ENCODE results near the gene FAM32A. TPM values are rescaled to one million over a fixed set of nuclear protein-coding genes. Genes with fewer than 3 reads are reported as not detected.
A peak's percentile ranks its signal among the peaks of the same experiment; 100 is the strongest.

Gene FAM32A
- total RNA-seq, 4 donors from 2014 or later: 73.0 to 106 (median 88.6) TPM

DNA sequence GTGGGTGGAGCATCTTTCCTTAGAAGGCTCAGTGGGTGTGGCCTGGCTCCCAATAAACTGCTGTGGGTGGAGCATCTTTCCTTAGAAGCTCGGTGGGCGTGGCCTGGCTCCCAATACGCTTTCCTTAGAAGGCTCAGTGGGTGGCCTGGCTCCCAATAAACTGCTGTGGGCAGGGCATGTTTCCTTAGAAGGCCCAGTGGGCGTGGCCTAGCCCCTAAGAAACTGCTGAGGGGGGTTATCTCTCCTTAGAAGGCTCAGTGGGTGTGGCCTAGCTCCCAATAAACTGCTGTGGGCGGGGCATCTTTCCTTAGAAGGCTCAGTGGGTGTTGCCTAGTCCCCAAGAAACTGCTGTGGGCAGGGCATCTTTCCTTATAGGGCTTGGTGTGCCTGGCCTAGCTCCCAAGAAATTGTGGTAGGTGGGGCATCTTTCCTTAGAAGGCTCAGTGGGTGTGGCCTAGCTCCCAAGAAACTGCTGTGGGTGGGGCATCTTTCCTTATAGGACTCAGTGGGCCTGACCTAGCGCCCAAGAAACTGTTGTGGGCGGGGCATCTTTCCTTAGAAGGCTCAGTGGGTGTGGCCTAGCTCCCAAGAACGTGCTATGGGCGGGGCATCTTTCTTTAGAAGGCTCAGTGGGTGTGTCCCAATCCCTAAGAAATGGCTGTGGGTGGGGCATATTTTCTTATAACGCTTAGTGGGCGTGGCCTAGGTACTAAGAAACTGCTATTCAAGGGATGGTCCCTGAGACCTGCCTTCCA lies 31.5 kb upstream of the FAM32A start:
- in situ Hi-C loops (cut with MboI; ENCODE audit: low pct_ligation_motif_present in 1 of 4, low pct_unique_long_range_greater_than_20kb in 1 of 4, low sequenced_read_pairs in 3 of 4) (no loop called here), intact Hi-C loops (cut with DNase I; ENCODE audit: low total_unique reads) (no loop called here)
- no peaks in the 10 kb centered on the region for H3K9me3 ChIP-seq
- no peak overlapping the region for H3K27ac ChIP-seq
- peaks cover 0 to 8% (median under 1%) of the 10 kb centered on the region in 4 donors for H3K4me1 ChIP-seq
- H3K4me3 ChIP-seq: no peak overlapping the region
- 71% methylated on average over 11 of the region's 11 CpGs; no CpG with 5 or more reads in 1 of the 2 donors for WGBS, 2 donors (ENCODE audit: low coverage in 1 of 2)
- TF ChIP-seq, protein P1, sequence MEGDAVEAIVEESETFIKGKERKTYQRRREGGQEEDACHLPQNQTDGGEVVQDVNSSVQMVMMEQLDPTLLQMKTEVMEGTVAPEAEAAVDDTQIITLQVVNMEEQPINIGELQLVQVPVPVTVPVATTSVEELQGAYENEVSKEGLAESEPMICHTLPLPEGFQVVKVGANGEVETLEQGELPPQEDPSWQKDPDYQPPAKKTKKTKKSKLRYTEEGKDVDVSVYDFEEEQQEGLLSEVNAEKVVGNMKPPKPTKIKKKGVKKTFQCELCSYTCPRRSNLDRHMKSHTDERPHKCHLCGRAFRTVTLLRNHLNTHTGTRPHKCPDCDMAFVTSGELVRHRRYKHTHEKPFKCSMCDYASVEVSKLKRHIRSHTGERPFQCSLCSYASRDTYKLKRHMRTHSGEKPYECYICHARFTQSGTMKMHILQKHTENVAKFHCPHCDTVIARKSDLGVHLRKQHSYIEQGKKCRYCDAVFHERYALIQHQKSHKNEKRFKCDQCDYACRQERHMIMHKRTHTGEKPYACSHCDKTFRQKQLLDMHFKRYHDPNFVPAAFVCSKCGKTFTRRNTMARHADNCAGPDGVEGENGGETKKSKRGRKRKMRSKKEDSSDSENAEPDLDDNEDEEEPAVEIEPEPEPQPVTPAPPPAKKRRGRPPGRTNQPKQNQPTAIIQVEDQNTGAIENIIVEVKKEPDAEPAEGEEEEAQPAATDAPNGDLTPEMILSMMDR (IDR thresholded peaks at IDR 0.05): no peak
- no peak for TF ChIP-seq EP300 (IDR thresholded peaks at IDR 0.05; ENCODE audit: low read depth)
- TF ChIP-seq POLR2AphosphoS5 (IDR thresholded peaks at IDR 0.05): no peak
- TF ChIP-seq POLR2A (IDR thresholded peaks at IDR 0.05): no peak
- DNase-seq: no peak
- peaks cover 0 to 8% (median 0%) of the 10 kb centered on the region in 4 donors for H3K36me3 ChIP-seq
- H3K27me3 ChIP-seq: no peaks in the 10 kb centered on the region

DNA sequence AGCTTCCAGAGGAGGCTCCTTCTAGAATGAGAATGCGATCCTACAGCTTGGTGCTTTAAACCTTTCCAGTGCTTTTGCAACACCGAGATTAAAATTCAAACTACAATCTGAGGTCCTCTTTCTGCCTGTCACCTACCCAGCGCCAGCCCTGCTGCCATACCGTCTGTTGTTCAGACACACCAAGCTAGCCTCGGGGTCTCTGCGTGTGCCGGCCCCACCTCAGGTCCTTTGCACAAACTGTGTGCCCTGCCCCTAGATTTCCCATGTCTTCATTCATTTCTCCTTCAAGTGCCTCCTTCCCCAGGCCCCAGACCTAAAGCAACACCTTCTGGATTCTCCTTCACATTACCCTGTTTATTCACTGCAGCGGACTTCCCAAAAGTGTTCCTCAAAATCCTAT lies 30.7 kb upstream of the FAM32A start:
- Histone ChIP-seq H3K9me3 (no peaks in the 10 kb centered on the region), H3K36me3 (peaks cover 0 to 8% (median 0%) of the 10 kb centered on the region in 4 donors), H3K4me1 (peaks cover 0 to 2% (median 0%) of the 10 kb centered on the region in 4 donors), H3K27ac (no peak overlapping the region), H3K4me3 (no peak overlapping the region), H3K27me3 (no peaks in the 10 kb centered on the region)
- intact Hi-C loops (cut with DNase I; ENCODE audit: low total_unique reads): no loop called here
- TF ChIP-seq, protein P1 (IDR thresholded peaks at IDR 0.05): no peak
- TF ChIP-seq POLR2A (IDR thresholded peaks at IDR 0.05): no peak
- TF ChIP-seq EP300 (IDR thresholded peaks at IDR 0.05; ENCODE audit: low read depth): no peak
- TF ChIP-seq POLR2AphosphoS5 (IDR thresholded peaks at IDR 0.05): no peak
- WGBS, 2 donors (ENCODE audit: low coverage in 1 of 2): 93% methylated on average over 8 of the region's 8 CpGs; no CpG with 5 or more reads in 1 of the 2 donors
- in situ Hi-C loops (cut with MboI; ENCODE audit: low pct_ligation_motif_present in 1 of 4, low pct_unique_long_range_greater_than_20kb in 1 of 4, low sequenced_read_pairs in 3 of 4): no loop called here
- no peak for DNase-seq

GRCh38 chr19:16155128-16155527 lies 30.1 kb upstream of the FAM32A start:
- intact Hi-C loops (cut with DNase I; ENCODE audit: low total_unique reads): no loop called here
- TF ChIP-seq, protein P1 (IDR thresholded peaks at IDR 0.05): no peak

GRCh38 chr19:16156904-16157303 lies 28.3 kb upstream of the FAM32A start:
- no peak for DNase-seq
- WGBS, 2 donors (ENCODE audit: low coverage in 1 of 2): 70 to 81% methylated on average over 3 to 6 of the region's 6 CpGs
- TF ChIP-seq POLR2A (IDR thresholded peaks at IDR 0.05) (no peak), EP300 (IDR thresholded peaks at IDR 0.05; ENCODE audit: low read depth) (no peak), POLR2AphosphoS5 (IDR thresholded peaks at IDR 0.05) (no peak)
- TF ChIP-seq, protein P1 (IDR thresholded peaks at IDR 0.05): no peak
- no peaks in the 10 kb centered on the region for H3K27me3 ChIP-seq
- H3K4me1 ChIP-seq: no peaks in the 10 kb centered on the region
- no peaks in the 10 kb centered on the region for H3K9me3 ChIP-seq
- no peak overlapping the region for H3K27ac ChIP-seq
- peaks cover 0 to 8% (median 0%) of the 10 kb centered on the region in 4 donors for H3K36me3 ChIP-seq
- in situ Hi-C loops (cut with MboI; ENCODE audit: low pct_ligation_motif_present in 1 of 4, low pct_unique_long_range_greater_than_20kb in 1 of 4, low sequenced_read_pairs in 3 of 4): no loop called here
- intact Hi-C loops (cut with DNase I; ENCODE audit: low total_unique reads): no loop called here
- H3K4me3 ChIP-seq: no peak overlapping the region

More at GRCh38 chr19:16155128-16155527, 30.1 kb upstream of the FAM32A start:
- in situ Hi-C loops (cut with MboI; ENCODE audit: low pct_ligation_motif_present in 1 of 4, low pct_unique_long_range_greater_than_20kb in 1 of 4, low sequenced_read_pairs in 3 of 4): no loop called here
- Histone ChIP-seq H3K27me3 (no peaks in the 10 kb centered on the region), H3K27ac (peak overlapping the region in 1 of 4 donors; percentile 29), H3K4me1 (peaks cover 0 to under 1% (median 0%) of the 10 kb centered on the region in 4 donors), H3K4me3 (no peak overlapping the region), H3K9me3 (no peaks in the 10 kb centered on the region), H3K36me3 (peaks cover 0 to 8% (median 0%) of the 10 kb centered on the region in 4 donors)
- 67 to 83% methylated on average over 1 of the region's 1 CpG for WGBS, 2 donors (ENCODE audit: low coverage in 1 of 2)
- no peak for DNase-seq

All from transverse colon (tissue), 4 donors.